PC-3 (cell line): ENCODE data around the gene MPO. TPM values are rescaled to one million over a fixed set of nuclear protein-coding genes. Genes with fewer than 3 reads are reported as not detected.

Experiments used
- ATAC-seq: fragments of 200-7000 bp; cut with Tn5 transposase; 2 replicates; pipeline ENCODE4 v1.9.1; 2020; ENCODE audit warnings: mild to moderate bottlenecking, moderate library complexity
- BruUV-seq: library from RNA; stranded (reverse); fragments of 400-500 nt; replicated peaks from 2 replicates; lab custom pipeline; 2021; lab: Mats Ljungman, UMichigan
- CTCF ChIA-PET: fragments of 300-600 bp; sonication (Branson Sonifier 250); formaldehyde crosslinking; loops from one replicate; lab custom pipeline; 2022; ENCODE audit warnings: antibody characterized with exemption; lab: Charles Lee
- POLR2A ChIA-PET: fragments of 300-600 bp; sonication (Branson Sonifier 250); formaldehyde crosslinking; loops from one replicate; lab custom pipeline; 2022; ENCODE audit warnings: antibody characterized with exemption; ENCODE audit not compliant: unreplicated experiment; lab: Charles Lee
- DNase-seq: peaks from one replicate; pipeline ENCODE4 v3.0.0-alpha.2; 2015
- H2AFZ ChIP-seq: fragments of 300-600 bp; sonication (generic); 2 replicates; pipeline ENCODE4 v1.6.0; 2016; ENCODE audit warnings: antibody characterized with exemption, low read length
- H3F3A ChIP-seq: fragments of 300-600 bp; sonication (generic); one replicate; pipeline ENCODE4 v1.6.0; 2017; ENCODE audit warnings: antibody characterized with exemption, low read length, control low read depth, mild to moderate bottlenecking; ENCODE audit not compliant: unreplicated experiment
- H3K27ac ChIP-seq: fragments of 300-600 bp; sonication (generic); 2 replicates; pipeline ENCODE4 v1.5.1; 2016; ENCODE audit warnings: mild to moderate bottlenecking, low read length
- H3K27me3 ChIP-seq: fragments of 300-600 bp; sonication (generic); 2 replicates; pipeline ENCODE4 v1.6.1; 2016; ENCODE audit warnings: low read length, mixed read lengths
- H3K36me3 ChIP-seq: fragments of 300-600 bp; sonication (generic); 2 replicates; pipeline ENCODE4 v1.6.1; 2016; ENCODE audit warnings: low read depth, mixed run types, low read length, mixed read lengths
- H3K4me1 ChIP-seq: fragments of 300-600 bp; sonication (generic); 2 replicates; pipeline ENCODE4 v1.5.1; 2016; ENCODE audit warnings: low read length; ENCODE audit not compliant: insufficient read depth
- H3K4me2 ChIP-seq: fragments of 300-600 bp; sonication (generic); 2 replicates; pipeline ENCODE4 v1.6.0; 2016; ENCODE audit warnings: low read length
- H3K4me3 ChIP-seq: fragments of 300-600 bp; sonication (generic); 2 replicates; pipeline ENCODE4 v1.5.1; 2016; ENCODE audit warnings: mild to moderate bottlenecking, low read length, mixed read lengths
- H3K79me2 ChIP-seq: fragments of 300-600 bp; sonication (generic); 2 replicates; pipeline ENCODE4 v1.6.1; 2017; ENCODE audit warnings: low read length, mixed read lengths
- H3K9ac ChIP-seq: fragments of 300-600 bp; sonication (generic); 2 replicates; pipeline ENCODE4 v1.6.0; 2016; ENCODE audit warnings: mild to moderate bottlenecking, low read length
- H3K9me2 ChIP-seq: fragments of 300-600 bp; sonication (generic); replicated peaks from 2 replicates; pipeline ENCODE4 v1.6.1; 2016; ENCODE audit warnings: mixed run types, low read length, mixed read lengths
- H3K9me3 ChIP-seq: fragments of 300-600 bp; sonication (generic); 2 replicates; pipeline ENCODE4 v1.6.1; 2016; ENCODE audit warnings: low read length, mixed read lengths
- H4K20me1 ChIP-seq: fragments of 300-600 bp; sonication (generic); 2 replicates; pipeline ENCODE4 v1.6.1; 2016; ENCODE audit warnings: low read length, mixed read lengths
- CTCF ChIP-seq: fragments of 300-600 bp; sonication (generic); conservative IDR thresholded peaks from 2 replicates; pipeline ENCODE4 v1.5.1; 2017; ENCODE audit warnings: antibody characterized with exemption, low read depth, mild to moderate bottlenecking, low read length
- EZH2 ChIP-seq: fragments of 300-600 bp; sonication (generic); IDR thresholded peaks from one replicate; pipeline ENCODE4 v1.6.1; 2017; ENCODE audit warnings: antibody characterized with exemption, mild to moderate bottlenecking, low read length; ENCODE audit not compliant: unreplicated experiment
- EZH2phosphoT487 ChIP-seq: fragments of 300-600 bp; sonication (generic); IDR thresholded peaks from 2 replicates; pipeline ENCODE4 v1.6.1; 2018; ENCODE audit warnings: mild to moderate bottlenecking, antibody characterized with exemption, low read length, borderline replicate concordance
- intact Hi-C: fragments of 100-400 bp; cut with micrococcal nuclease; formaldehyde crosslinking; loops from 2 replicates; pipeline ENCODE4 v1.9.0; 2023
- total RNA-seq: library from RNA; depleted of rRNA; stranded (reverse); fragments of >200 nt; gene quantifications from 2 replicates; pipeline ENCODE4 v1.2.3, GENCODE V29; 2014

Gene MPO
- total RNA-seq, 1 experiment from 2014 or later, result not detected

GRCh38 chr17:58250344-58251011 lies 30.3 kb downstream of the MPO start:
- Histone ChIP-seq H3K4me2 (no peak overlapping the region), H4K20me1 (no peaks in the 10 kb centered on the region), H3K27me3 (peaks cover 35% of the 10 kb centered on the region), H2AFZ (peak overlapping the region; percentile 84; the same call in 1 of the 2 replicates), H3K9me3 (no peaks in the 10 kb centered on the region), H3K4me3 (no peak overlapping the region), H3K36me3 (no peaks in the 10 kb centered on the region), H3K9me2 (no peaks in the 10 kb centered on the region), H3K79me2 (no peaks in the 10 kb centered on the region), H3K9ac (no peak overlapping the region), H3F3A (no peaks in the 10 kb centered on the region), H3K27ac (no peak overlapping the region), H3K4me1 (peaks cover 5% of the 10 kb centered on the region; the same call in 1 of the 2 replicates)
- POLR2A ChIA-PET, result no interaction called here
- BruUV-seq, result no TSS peak
- intact Hi-C loops, result no loop called here
- DNase-seq (no peak), ATAC-seq (no peak)
- TF ChIP-seq EZH2 (no peak), EZH2phosphoT487 (no peak), CTCF (no peak)
- CTCF ChIA-PET, result interaction anchor here (0.8 kb wide), 2 partner anchors 129 to 167 kb away, joined by 4 to 8 read pairs; partner anchors contain the start of gene RNF43

- no peaks in the 10 kb centered on the region for H3K9me2 ChIP-seq
- H2AFZ ChIP-seq, result peak overlapping the region; percentile 84
- H4K20me1 ChIP-seq, result no peaks in the 10 kb centered on the region
- no peak overlapping the region for H3K27ac ChIP-seq
- H3F3A ChIP-seq, result no peaks in the 10 kb centered on the region
- ChIA-PET CTCF (interaction anchor here (0.5 to 0.8 kb wide), 3 partner anchors 128 to 221 kb away, joined by 4 to 9 read pairs (median 8); partner anchors contain the start of gene RNF43), POLR2A (no interaction called here)
- intact Hi-C loops, result loop anchor here (2.0 to 5.0 kb wide), 2 partner anchors 25 to 198 kb away; no protein-coding TSS in a partner anchor
- no peaks in the 10 kb centered on the region for H3K79me2 ChIP-seq
- H3K4me1 ChIP-seq, result peaks cover 5% of the 10 kb centered on the region; the same call in 1 of the 2 replicates
- H3K9me3 ChIP-seq, result no peaks in the 10 kb centered on the region
- no peak overlapping the region for H3K9ac ChIP-seq
- H3K27me3 ChIP-seq, result peaks cover 30% of the 10 kb centered on the region
- H3K4me2 ChIP-seq, result peak overlapping the region; percentile 79
- H3K4me3 ChIP-seq, result peak overlapping the region; percentile 44
- DNase-seq, result peak; percentile 58
- peak; percentile 81 for ATAC-seq
- no peaks in the 10 kb centered on the region for H3K36me3 ChIP-seq
- no TSS peak for BruUV-seq
- peak; percentile 94 for TF ChIP-seq CTCF
- no peak for TF ChIP-seq EZH2
These were observed 31.2 kb downstream of the MPO start for GRCh38 chr17:58249270-58250133.
